HG02763 (cell line): ENCODE data around the gene NDFIP1.
A peak's percentile ranks its signal among the peaks of the same experiment; 100 is the strongest.
"Not testable (repeated sequence)": the region's sequence is repeated elsewhere in the genome, so short reads cannot be mapped to it uniquely, and the experiment has no call there.

ENCODE experiments used
- ATAC-seq: cut with Tn5 transposase; IDR thresholded peaks from one replicate; pipeline ENCODE4 v1.9.1; 2021; ENCODE audit warnings: mild to moderate bottlenecking, moderate library complexity; ENCODE audit not compliant: unreplicated experiment

NDFIP1 gene, protein sequence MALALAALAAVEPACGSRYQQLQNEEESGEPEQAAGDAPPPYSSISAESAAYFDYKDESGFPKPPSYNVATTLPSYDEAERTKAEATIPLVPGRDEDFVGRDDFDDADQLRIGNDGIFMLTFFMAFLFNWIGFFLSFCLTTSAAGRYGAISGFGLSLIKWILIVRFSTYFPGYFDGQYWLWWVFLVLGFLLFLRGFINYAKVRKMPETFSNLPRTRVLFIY

DNA sequence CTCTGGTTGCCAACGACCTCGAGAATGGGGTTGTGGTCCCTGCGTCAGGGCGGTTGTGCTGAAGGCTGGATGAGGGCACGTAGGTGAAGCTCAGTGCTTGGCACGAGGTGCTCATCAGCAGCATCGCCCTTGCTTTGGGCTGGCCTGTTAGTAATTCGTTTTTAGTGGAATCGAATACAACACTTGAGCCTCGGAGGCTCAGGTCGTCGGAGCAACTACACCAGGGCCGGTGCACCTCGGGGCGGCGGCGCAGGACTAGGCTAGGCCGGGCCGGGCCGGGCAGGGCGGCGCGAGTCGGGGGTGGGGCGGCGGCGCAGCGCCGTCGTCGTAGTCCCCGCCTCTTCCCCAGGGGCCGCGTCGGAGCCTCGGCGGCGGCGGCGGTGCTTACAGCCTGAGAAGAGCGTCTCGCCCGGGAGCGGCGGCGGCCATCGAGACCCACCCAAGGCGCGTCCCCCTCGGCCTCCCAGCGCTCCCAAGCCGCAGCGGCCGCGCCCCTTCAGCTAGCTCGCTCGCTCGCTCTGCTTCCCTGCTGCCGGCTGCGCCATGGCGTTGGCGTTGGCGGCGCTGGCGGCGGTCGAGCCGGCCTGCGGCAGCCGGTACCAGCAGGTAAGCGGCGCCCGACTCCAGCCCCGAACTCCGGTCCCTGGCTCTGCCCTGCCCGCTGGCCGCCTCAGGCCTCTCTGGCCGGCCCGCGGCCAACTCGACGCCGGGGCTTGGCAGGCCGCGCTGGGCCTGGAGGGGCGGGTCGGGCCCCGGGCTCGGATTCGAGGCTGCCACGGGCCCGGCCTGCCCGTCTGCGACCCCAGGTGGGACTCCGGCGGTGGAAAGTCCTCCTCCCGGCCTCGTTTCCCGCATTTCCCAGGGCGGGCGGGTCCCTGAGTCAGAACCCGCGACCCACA, at the start of gene NDFIP1:
Gene NDFIP1 (plus strand): TSS at position 348 of the 899 bp plus-strand sequence. CDS start 196 bp downstream, at position 544.
- ATAC-seq, result peak; percentile 97

DNA sequence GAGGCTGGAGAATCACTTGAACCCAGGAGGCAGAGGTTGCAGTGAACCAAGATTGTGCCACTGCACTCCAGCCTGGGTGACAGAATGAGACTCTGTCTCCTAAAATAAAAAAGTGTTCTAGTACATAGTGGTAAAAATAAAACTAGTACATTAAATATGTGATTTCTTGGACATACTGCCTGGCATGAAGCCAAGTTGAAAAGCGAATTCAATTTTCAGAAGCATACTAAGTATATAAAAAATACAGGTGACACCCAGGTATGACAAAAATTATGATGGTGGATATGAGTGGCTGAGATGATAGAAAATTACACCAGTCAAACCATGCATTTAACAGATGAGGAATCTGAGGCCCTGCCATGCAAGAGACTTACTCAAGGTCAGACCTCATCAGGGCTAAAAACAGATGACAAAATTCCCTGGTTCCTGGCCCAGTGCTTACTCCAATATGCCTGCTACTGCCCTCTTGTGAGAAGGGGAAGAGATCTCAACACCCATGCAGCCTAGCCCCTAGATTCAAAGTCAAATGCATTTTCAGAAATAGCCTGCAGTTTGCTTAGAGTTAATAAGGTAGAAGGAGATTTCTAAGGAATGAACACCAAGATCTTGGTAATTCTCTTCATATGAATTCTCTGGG, 49.2 kb upstream of the NDFIP1 start:
- ATAC-seq, result no peak

DNA sequence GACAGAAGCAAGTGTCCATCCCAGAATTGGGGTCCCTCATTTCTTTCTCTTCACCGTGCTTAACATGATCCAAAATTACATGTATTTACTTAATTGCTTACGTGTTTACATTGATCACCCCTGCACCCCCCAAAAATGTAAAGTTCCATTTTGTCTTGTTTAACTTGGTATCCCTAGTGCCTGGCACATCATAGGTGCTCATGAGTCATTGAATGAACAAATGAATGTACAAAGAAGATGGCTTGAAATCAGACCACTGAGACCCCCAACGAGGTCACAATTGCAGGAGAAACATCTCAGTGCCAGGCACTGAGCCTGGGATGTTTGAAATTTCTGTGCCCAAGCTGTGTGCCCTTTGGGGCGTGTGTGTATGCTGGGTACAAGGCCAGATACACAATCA, 45.2 kb upstream of the NDFIP1 start:
- ATAC-seq, result no peak

DNA sequence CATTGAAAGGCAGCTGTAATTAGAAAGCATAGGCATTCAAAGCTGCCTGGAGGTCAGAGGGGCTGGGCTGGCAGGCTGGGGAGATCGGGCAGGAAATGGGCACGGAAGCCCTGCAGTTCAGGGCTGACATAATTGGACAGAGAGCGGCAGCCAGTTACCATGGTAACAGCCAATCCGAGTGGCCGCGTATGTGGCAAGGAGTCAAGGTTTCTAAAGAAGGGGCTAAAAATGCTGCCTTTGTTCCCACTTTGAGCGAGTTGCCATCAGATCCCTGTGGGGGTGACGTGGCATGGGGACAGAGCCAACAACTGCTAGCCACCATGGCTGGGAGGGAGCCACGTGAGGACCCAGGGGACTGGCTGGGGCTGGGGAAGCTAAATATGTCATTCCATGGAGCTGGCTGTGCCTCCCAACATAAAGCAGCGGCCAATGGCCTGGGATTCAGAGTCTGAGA, 44.7 kb upstream of the NDFIP1 start:
- no peak for ATAC-seq

DNA sequence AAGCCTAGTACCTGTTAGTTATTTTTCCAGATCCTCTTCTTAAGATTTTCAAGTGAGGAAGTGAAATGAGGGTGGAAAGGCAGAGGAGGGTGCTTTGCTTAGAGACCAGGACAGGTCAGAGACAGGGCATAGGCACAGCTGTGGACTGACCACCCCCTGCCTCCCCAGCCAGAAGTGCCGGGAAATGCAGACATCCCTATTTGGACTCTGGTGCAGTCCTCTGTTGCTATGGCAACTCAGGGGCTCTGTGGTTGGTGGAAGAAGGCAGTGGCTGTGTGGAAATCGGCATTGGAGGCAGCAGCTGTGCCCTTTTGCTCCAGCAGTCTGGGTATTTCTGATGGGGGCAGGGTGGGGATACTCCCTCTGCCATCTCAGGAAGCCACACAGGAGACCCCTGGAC, 43.3 kb upstream of the NDFIP1 start:
- ATAC-seq, result no peak

DNA sequence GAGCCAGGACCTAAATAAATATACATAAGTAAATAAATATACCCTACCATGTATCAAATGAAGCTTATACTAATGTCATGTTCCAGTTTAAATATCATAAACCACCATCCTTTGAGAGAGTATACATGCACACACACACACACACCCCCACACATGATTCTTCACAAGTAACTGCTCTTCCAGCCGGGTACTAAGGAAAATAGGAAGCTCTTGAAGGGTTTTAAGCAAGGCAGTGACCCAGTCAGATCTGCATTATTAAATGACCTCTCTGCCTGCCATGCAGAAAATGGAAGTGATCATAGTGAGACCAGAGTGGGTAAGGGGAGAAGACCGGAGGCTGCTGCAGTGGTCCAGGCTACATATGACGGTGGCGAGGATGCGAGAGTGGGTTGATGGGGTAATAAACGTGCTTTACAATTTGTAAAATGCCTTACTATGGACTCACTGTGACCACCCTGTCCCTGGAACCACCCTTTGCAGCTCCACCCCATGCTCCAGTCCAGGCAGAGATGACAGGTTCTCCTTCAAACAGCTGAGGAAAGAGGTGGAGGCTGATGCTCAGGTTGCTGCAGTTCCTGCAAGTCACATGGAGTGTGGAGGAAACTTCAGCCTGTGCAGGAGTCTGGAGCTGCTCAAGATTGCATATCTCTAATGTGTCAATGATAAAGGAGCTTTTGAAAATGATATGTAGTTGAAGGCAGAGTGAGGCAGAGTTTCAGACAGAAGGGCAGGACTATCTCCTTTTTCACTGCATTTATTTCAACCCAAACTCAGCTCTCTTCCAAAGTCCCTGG, 38.8 kb upstream of the NDFIP1 start:
- no peak for ATAC-seq

DNA sequence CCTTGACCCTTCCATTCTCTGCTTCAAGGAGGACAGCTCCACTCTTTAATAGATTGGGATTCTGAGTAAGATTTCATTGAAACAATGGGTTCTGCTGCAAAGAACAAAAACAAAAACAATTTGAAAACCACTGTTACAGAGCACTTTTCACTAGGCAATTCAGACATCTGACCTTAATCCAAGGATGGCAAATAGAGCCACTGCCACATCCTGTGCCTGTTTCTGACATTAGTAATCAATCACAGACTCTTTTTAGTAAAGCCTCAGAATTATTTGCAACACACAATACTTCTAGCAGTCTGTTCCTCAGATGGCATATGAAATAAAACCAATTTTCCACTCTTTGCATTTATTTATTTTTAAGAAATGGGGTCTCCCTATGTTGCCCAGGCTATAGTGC, 37.8 kb upstream of the NDFIP1 start:
- no peak for ATAC-seq

DNA sequence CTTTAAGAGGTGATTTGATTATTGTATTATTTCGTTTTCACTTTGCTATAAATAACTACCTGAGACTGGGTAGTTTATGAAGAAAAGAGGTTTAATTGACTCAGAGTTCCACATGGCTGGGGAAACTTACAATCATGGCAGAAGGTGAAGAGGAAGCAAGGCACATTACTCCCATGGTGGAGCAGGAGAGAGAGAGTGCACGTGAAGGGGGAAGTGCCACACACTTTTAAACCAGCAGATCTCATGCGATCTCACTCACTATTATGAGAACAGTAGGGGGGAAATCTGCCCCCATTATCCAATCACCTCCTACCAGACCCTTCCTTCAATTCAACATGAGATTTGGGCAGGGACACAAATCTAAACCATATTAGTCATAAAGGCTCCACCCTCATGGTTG, 36.1 kb upstream of the NDFIP1 start:
- ATAC-seq, result no peak

DNA sequence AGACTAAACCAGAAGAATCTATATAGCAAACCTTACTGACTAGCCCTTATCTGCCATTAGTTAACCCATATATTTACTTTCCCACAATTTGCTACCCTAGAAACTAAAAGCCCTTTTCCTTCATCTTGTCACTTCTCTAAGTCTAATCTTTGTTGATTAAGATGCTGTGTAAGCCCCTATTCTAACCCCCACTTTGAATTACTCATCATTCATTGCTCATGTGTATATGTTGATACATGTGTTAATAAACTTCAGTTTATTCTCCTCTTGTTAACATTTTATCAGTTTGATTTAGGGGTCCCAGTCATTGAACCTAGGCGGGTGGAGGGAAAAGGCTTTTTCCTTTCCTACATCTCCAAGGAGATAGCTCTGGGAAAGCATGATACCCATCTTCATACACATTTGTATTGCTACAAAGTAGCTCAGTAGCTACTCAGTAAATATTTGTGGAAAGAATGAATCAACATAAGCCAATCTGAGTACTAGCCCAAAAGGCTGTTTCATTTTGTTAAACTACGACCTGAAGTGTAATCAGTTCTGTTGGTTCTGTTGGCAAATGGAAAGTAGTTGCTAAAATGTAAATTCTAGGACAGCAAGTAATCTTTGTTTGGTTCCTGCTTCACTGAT, 35.1 kb upstream of the NDFIP1 start:
- no peak for ATAC-seq

DNA sequence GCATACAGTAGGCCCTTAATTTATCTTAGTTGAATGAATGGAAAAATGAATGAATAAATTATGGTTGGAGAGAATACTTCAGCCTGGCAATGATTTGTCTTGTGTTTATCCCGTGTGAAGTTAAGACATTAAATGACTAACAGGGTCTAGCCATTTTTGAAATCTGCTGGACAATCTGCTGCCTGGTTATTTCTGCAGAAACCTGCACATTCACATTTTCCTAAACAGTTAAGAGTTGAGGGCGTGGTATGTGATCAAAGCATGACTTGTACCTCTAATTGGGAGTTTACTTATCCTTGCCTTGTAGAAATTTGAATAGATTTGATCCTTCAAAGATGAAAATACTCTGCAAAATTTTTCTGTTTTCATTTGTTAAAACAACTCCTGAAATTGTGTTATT, 34.6 kb upstream of the NDFIP1 start:
- ATAC-seq, result no peak

DNA sequence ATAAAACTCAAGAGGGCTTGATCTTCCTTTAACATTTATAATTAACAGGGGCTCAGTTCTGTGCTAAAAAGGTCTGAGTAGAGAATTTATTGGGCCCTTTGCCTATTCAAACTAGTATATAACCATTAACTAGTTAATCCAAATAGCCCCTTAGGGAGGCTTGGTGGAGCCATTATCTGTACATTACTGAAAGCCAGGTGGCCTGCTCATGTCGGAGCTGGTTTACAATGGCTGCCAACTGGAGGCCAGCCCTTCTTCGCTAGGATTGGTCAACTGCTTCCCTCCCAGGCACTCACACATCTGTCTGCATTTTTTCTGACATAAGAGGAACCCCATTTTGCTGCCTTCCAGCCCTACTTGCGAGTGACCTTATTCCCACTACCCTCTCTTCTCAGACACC, 30.4 kb upstream of the NDFIP1 start:
- no peak for ATAC-seq

DNA sequence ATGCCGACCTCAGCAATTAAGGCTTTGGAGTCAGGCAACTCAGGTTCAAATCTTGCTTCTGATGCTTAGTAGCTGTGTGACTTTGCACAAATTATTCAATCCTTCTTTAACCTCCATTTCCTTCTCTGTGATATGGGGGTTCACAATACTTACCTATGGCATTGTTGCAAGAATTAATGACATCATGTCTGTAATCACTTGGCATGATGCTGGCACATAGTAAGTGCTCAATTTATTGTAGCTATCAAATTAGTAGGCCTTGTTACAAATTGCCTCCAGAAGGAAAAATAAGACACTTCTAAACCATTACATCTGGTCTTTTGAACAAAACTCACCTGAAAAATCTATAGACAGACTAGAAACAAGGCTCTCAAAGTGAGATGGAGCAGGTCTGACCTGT, 29.9 kb upstream of the NDFIP1 start:
- ATAC-seq, result no peak

DNA sequence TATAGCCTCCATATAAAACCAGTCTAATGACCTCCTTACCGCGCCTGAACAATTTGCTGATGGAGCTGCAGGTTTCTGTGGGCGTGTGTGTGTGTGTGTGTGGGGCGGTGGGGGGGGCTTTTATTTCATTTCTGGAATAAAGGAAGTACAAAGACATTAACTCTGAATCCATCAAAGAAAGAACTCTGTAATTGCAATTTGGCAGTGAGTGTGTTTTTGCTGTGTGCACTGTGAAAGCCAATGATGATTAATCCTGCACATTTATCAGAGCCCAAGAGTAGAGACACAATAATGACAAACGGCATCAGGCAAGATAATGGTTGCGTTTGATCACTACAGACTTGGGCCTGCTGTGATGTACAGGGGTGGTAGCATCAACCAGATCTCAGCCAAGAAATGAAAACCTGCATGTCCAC, 29.3 kb upstream of the NDFIP1 start:
- ATAC-seq, result no peak

DNA sequence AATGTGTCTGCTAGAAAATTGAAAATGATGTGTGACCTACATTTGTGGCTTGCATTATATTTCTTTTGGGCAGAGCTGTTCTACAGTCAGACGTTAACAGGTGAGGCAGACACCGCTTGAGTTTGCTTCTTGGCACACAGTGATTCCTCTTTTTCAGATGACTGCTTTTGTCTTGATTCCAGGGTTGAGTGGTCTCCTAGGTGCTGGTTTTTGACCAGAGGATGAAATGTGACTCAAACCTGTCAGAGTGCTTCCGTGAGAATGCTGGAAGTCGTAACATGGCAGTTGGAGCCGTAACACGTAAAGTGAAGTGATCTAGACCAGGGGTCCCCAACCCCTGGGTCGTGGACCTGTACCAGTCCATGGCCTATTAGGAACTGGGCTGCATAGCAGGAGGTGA, 28.3 kb upstream of the NDFIP1 start:
- no peak for ATAC-seq

DNA sequence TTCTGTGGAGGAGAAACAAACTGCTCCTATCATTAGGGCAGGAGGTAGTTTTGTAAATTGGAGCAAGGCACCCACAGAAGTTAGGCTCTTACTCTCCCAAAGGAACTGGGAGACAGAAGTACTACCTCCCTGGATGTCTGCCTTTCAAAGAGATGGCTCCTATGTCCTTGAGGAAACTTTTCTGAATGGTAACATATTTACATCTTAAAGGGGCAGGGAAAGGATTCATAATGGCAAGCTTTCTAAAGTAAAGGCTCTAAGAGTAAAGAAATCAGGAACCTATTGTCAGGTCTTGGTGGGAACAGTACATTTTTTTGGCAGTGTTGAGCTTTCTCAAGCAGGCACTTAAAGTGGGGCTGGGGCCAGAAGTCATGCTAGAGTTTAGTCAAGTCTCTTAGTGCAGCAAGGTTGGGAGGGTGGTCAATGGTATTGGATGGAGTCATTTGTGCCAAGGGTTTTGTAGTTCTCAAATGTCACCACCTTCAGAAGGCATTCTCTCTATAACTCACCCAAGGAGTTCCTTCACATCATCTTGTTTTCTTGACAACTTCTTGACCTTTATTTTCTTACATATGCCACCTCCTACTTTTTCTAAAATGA, 26.3 kb upstream of the NDFIP1 start:
- no peak for ATAC-seq

DNA sequence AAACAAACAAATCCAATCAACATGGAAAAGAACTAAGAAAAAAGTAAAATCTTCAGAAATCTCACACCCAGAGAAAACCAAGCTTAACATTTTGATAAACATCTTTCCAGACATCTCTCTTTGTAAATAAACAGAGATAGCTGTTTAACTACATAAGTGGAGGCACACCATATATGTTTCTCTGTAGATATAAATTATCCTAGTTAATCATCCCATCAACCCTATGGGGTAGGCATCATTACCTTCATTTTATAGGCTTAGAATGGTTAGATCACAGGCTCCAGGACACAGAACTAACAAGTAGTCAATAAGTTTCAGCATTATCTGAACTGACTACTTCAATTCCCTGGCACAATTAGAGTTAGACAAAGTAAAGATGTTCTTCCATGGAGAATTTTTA, 22.4 kb upstream of the NDFIP1 start:
- no peak for ATAC-seq

DNA sequence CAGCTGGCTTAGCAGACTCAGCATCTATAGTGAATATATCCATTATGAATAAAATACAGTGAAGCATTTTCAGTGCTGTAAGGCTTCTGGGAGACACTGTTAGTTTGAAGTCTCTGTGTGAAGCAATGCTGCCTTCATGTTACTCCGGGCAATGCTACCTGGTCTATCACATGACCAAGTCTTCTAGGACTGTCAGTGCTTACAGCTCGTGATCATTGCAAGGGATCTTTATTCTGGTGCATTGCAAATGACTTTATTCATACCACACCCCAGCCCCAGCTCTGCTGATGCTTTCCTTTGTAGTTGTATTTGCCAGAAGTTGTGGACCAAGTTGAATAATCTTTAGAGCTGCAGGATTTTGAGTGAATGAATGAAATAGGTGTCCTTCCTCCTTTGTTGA, 21.9 kb upstream of the NDFIP1 start:
- ATAC-seq, result no peak

DNA sequence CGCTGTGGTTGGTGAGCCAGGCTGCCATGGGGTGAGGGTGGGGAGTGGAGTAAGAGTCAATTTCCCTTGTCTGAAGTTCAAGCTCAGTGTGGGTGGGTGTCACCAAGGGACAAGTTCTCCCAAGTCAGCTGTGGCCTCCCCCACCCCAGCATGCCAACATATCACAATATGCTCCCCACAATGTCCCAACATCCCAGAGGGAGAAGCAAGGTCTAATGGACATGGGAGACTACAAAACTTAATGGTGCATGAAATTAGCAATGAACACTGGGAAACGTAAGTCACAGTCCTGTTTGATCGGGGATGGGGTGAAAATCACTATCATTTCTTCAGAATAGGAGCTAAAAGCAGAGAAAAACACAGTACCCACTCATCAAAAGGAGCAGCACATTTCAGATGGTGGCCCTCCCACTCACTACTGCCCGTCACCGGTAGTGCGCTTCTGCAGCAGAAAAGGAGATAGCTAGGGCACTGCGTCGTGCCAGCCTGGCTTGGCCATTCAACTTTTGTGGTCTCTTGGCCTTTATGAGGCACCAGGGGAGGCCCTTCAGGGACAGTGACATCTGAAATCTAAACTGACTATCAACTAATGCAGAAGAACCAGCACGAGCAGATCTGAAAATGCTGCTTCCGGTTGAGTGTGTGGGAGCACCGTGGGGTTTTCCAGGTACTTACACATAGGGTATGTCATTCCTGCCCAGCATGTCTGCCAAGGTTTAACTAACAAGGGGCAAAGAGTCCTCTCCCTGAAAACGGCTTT, 20.5 kb upstream of the NDFIP1 start:
- ATAC-seq, result no peak

DNA sequence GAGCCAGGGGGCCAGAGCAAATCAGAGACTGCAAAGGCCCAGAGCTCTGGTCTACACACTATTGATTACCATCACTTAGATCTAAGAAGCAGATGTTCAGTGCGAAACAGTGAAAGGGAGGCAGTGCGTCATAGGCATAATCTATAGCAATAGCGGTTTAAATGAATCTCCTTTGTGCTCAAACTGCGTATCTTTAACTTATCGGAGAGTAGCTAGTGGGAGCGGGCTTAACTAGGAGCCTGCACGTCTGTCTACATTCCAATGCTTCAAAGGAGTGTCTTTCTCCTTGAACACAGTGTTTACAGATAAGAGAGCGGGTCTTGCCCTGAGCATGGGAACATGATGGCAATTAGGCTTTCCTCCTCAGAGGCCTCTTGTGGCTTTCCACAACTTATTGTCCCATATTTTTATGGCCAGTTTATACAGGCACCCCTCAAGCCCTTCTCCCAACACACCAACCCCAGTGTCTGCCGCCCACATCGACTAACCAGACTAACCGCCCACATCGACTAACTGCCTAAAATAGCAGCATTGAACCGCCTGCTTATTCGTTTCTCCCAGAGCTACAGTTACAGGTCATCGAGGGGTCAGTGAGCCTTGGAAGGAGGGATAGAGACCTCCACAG, 19.6 kb upstream of the NDFIP1 start:
- ATAC-seq, result not testable (repeated sequence)
